ENCODE results near the gene GLIS1. TPM values are rescaled to one million over a fixed set of nuclear protein-coding genes. Genes with fewer than 3 reads are reported as not detected.
A peak's percentile ranks its signal among the peaks of the same experiment; 100 is the strongest.

GLIS1 gene
- total RNA-seq, 2 experiments from 2014 or later = not detected

DNA sequence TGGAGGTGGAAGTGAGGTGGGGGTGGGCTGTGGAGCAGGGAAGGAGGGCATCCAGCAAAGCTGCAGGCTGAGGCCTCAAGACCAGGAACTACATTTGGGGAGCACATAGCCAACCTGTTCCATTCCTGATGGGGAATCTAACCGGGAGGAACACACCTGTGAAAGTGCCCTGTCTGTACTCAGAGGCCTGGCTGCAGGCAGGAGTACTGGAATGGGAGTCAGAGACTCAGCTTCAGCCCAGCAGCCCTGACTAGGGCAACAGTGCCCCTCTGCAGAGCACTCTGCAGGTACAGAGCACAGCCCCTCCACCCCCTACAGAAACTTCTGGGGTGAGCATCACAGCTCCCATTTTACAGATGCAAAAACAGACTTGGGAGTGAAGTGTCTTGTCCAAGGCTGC lies 153.4 kb downstream of the GLIS1 start:
- no peaks in the 10 kb centered on the region for H3K36me3 Mint-ChIP-seq (ENCODE audit: low read depth)
- H3K9me3 Mint-ChIP-seq = no peaks in the 10 kb centered on the region
- H3K27me3 Mint-ChIP-seq = no peaks in the 10 kb centered on the region
- CTCF ChIA-PET = interaction anchor here (1.1 to 1.4 kb wide), 2 partner anchors 24 to 99 kb away, joined by 3 to 5 read pairs; no protein-coding TSS in a partner anchor
- H3K4me1 Mint-ChIP-seq (ENCODE audit: low read depth) = peaks cover 17% of the 10 kb centered on the region
- POLR2A ChIA-PET = interaction anchor here (1.0 kb wide), 1 partner anchor 704 kb away, joined by 3 read pairs; no protein-coding TSS in a partner anchor
- H3K27ac Mint-ChIP-seq = no peak overlapping the region
- no peak for TF ChIP-seq CTCF (IDR thresholded peaks at IDR 0.05)
- DNase-seq (no peak), ATAC-seq (no peak)
- intact Hi-C loops (cut with micrococcal nuclease) = no loop called here
- no peak overlapping the region for H3K4me3 Mint-ChIP-seq

- H3K4me3 Mint-ChIP-seq = no peak overlapping the region
- ChIA-PET POLR2A (interaction anchor here (1.0 kb wide), 1 partner anchor 704 kb away, joined by 3 read pairs; no protein-coding TSS in a partner anchor), CTCF (interaction anchor here (1.1 to 1.4 kb wide), 2 partner anchors 24 to 99 kb away, joined by 3 to 5 read pairs; no protein-coding TSS in a partner anchor)
- H3K27ac Mint-ChIP-seq = peak overlapping the region; percentile 34
- TF ChIP-seq CTCF (IDR thresholded peaks at IDR 0.05) = no peak
- no peaks in the 10 kb centered on the region for H3K27me3 Mint-ChIP-seq
- peaks cover 17% of the 10 kb centered on the region for H3K4me1 Mint-ChIP-seq (ENCODE audit: low read depth)
- DNase-seq (peak; percentile 79), ATAC-seq (peak; percentile 90)
- H3K9me3 Mint-ChIP-seq = no peaks in the 10 kb centered on the region
- intact Hi-C loops (cut with micrococcal nuclease) = no loop called here
- no peaks in the 10 kb centered on the region for H3K36me3 Mint-ChIP-seq (ENCODE audit: low read depth)
These were observed 153.8 kb downstream of the GLIS1 start for GRCh38 chr1:53585129-53585528.

- no peak for ATAC-seq
- H3K9me3 Mint-ChIP-seq = no peaks in the 10 kb centered on the region
- no peaks in the 10 kb centered on the region for H3K27me3 Mint-ChIP-seq
- no peak for DNase-seq
- peaks cover 17% of the 10 kb centered on the region for H3K4me1 Mint-ChIP-seq (ENCODE audit: low read depth)
- H3K27ac Mint-ChIP-seq = peak overlapping the region; percentile 34
- no peaks in the 10 kb centered on the region for H3K36me3 Mint-ChIP-seq (ENCODE audit: low read depth)
- ChIA-PET CTCF (interaction anchor here (1.1 to 1.4 kb wide), 2 partner anchors 24 to 98 kb away, joined by 3 to 5 read pairs; no protein-coding TSS in a partner anchor), POLR2A (interaction anchor here (1.0 kb wide), 1 partner anchor 704 kb away, joined by 3 read pairs; no protein-coding TSS in a partner anchor)
- intact Hi-C loops (cut with micrococcal nuclease) = loop anchor here (1.0 kb wide), 1 partner anchor 8 kb away; no protein-coding TSS in a partner anchor
- no peak for TF ChIP-seq CTCF (IDR thresholded peaks at IDR 0.05)
- no peak overlapping the region for H3K4me3 Mint-ChIP-seq
These were observed 154.2 kb downstream of the GLIS1 start for GRCh38 chr1:53584777-53585107.

DNA sequence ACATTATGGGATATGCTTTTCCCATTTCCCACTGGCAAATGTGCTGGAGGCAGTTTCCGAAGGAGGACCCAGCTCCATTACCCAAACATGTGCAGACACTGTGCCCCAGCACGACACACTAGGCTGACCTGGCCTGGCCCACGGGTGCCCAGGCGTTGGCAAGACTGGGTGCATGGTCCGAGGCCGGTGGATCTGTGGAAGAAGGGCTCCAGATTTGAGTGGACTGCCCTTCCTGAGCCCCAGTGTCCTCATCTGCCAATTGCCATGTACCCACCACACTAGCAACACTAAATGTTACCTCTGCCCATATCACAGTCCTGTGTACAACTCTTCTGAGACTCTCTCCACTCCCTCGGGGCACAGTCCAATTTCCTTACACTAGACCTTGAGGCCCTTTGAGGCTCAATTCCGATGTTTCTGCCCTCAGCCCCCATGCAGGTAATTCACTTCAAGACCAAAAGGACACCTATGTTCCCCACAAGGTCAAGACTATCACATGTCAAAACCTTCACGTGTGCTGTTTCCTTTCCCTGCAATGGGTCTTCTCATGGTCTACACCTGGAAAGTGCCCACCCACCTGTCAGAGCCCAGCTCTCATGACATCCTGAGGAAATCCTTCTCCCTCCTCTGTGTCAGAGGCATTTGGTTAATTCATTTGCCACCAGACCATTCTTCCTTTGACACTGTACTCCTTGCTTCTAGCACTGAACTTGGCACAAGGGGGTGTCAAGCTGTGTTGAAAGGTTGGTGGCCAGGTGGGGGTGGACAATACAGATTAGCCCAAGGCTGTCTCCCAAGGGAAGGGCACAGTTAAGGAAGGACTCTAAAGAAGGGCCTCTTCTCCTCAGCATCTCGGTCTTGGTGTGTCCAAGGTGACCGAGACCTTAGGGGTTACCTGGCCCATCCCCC lies 154.8 kb downstream of the GLIS1 start:
- no peak for ATAC-seq
- H3K27me3 Mint-ChIP-seq = no peaks in the 10 kb centered on the region
- no peaks in the 10 kb centered on the region for H3K9me3 Mint-ChIP-seq
- H3K4me3 Mint-ChIP-seq = no peak overlapping the region
- no peak overlapping the region for H3K27ac Mint-ChIP-seq
- no peak for DNase-seq
- ChIA-PET POLR2A (interaction anchor here (1.0 kb wide), 1 partner anchor 705 kb away, joined by 3 read pairs; no protein-coding TSS in a partner anchor), CTCF (interaction anchor here (1.1 kb wide), 1 partner anchor 23 kb away, joined by 3 read pairs; no protein-coding TSS in a partner anchor)
- H3K36me3 Mint-ChIP-seq (ENCODE audit: low read depth) = no peaks in the 10 kb centered on the region
- intact Hi-C loops (cut with micrococcal nuclease) = loop anchor here (1.0 kb wide), 1 partner anchor 8 kb away; no protein-coding TSS in a partner anchor
- peaks cover 17% of the 10 kb centered on the region for H3K4me1 Mint-ChIP-seq (ENCODE audit: low read depth)
- TF ChIP-seq CTCF (IDR thresholded peaks at IDR 0.05) = no peak

All from activated CD8-positive, alpha-beta T cell treated with anti-CD3 and anti-CD28 coated beads for 36 hours (primary cell).